COR-L47 (cell line): ENCODE data around the gene CASP3.
"Not testable (repeated sequence)": the region's sequence is repeated elsewhere in the genome, so short reads cannot be mapped to it uniquely, and the experiment has no call there.

Experiments
- DNase-seq: peaks from one replicate; lab custom pipeline; 2025; lab: John Stamatoyannopoulos, UW

Gene CASP3

DNA sequence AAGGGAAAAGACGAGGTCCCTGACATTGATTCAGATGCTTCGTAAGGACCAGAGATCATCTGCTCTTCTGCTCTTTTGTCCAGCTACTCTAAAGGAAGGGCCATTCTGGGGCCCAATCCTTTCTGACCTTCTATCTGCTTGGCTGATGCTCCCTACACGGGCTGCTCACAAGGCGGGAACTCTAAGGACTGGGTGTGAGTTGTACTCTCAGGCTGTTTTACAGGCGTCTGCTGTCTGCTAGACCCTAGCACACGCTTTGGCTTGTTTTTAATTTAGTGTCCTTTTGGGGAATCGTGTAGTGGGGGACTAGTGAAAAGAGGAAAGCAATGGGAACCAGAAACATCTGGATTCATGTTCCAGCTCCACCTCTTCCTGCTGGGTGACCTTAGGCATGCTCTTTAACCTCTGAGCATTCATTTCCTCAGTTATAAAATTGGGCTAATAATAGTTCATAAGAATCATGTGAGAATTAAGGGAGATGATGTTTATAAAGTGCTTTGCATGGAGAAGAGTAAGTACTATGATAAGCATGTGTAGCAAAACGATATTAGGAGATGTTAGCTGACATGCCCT, 53.1 kb downstream of the CASP3 start:
- DNase-seq = no peak

DNA sequence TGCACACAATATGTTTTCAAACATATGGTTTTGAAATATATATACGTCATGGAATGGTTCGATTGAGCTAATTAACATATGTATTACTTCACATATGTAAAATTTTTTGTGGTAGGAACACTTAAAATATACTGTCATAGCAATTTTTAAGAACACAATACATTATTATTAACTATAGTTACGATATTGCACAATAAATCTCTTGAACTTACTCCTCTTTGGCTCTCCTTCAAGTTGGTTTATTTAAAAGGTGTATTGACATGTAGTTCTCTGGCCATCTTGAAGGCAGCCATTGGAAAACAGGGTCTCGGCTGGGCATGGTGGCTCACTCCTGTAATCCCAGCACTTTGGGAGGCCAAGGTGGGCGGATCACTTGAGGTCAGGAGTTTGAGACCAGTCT, 53.8 kb downstream of the CASP3 start:
- no peak for DNase-seq

DNA sequence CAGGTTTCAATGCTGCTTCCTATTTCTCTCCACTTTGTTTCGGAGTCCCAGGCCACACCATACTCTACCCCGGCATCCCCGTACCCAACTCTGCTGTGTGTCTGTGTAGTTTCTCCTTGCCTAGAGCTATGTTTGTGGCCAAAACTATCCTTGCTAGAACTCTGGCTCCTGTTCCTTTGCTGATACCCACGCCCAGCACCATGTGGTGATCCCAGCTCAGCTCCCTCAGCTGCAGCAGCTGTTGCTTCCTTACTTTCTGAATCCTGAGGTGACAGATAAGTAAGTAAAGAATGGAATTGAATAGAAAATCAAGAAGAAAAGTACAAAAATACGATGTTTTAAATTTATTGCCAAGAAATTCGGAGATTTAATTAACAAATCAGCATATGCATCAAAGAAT, 55.8 kb downstream of the CASP3 start:
- no peak for DNase-seq

DNA sequence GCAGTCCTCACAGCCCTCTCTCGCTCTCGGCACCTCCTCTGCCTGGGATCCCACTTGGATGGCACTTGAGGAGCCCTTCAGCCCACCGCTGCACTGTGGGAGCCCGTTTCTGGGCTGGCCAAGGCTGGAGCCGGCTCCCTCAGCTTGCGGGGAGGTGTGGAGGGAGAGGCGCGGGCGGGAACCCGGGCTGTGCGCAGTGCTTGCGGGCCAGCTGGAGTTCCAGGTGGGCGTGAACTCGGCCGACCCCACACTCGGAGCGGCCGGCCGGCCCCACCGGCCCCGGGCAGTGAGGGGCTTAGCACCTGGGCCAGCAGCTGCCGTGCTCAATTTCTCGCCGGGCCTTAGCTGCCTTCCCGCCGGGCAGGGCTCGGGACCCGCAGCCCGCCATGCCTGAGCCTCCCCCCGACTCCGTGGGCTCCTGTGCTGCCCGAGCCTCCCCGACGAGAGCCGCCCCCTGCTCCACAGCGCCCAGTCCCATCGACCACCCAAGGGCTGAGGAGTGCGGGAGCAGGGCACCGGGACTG, 57.4 kb downstream of the CASP3 start:
- not testable (repeated sequence) for DNase-seq

DNA sequence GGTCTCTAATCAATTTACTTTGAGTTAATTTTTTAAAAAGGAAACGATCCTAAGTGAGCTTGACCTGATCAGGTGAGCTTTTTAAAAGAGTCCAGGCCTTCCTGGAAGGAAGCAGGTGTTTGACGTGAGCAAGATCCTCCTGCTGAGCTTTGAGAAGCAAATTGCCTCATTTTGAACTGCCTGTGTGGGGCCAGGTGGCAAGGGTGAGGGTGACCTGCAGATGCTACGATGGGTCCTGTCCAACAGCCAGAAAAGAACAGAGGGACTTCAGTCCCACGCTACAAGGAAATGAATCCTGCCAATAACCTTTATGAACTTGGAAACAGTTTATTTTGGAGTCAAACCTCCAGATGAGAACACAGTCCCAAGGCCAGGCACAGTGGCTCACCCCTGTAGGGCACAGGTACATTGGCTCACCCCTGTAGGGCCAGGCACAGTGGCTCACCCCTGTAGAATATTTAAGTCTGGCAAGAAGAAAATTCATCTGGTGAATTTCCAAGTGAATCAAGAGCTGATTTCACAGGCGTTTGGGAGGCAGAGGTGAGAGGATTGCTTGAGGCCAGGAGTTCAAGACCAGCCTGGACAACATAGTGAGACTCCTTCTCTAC, 58.1 kb downstream of the CASP3 start:
- DNase-seq = no peak

DNA sequence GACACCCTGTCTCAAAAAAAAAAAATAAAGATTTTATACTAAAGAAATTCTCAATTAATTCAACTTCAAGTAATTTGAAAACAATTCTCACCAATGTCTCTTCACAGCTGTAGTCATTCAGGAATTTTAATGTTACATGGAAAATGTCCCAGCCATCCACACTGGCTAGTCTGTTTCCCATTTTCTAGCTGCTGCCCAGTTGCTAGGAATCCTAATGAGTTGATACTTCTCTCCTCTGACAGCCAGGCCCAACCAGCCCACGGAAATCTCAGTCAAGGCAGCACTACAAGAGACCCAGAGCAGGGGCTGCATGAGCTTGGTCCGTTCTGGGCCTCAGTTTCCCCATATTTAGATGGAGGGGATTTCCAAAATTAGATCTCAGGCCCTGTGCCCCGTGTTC, 59.1 kb downstream of the CASP3 start:
- no peak for DNase-seq

DNA sequence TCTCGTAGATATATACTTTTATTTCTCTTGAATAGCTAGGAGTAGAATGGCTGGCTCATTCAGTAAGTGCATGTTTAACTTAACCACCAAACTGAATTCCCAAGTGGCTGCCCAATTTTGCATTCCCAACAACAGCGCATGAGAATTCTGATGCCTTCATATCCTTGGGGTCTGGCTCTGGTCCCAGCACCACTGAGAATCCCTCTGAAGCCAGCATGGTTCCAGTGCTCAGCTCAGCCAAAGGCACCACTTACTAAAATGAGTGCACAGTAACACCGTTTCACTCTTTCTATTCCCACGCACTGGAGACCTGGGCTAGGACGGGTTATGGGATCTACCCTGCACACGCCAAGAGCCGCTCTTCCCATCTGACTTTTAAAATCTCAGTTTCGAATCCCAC, 60.4 kb downstream of the CASP3 start:
- DNase-seq = no peak

DNA sequence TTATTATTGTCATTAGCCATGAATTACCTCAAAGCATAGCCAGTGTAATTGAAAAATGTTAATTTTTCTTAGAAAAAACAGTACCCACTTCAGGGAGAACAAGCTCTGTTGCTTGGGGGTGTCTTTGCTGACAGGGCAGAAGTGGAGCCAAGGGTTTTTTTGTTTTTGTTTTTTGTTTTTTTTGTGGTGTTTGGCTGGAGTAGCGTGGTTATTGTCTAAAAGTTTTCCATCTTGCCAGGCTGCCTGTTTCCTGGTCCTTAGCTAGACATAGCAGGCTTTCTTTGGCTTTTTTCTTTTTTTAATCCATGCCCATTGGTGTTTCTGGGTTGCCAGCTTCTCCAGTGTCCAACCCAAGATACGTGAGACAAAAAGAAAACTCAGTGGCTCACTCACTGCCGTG, 61.5 kb downstream of the CASP3 start:
- DNase-seq = no peak

DNA sequence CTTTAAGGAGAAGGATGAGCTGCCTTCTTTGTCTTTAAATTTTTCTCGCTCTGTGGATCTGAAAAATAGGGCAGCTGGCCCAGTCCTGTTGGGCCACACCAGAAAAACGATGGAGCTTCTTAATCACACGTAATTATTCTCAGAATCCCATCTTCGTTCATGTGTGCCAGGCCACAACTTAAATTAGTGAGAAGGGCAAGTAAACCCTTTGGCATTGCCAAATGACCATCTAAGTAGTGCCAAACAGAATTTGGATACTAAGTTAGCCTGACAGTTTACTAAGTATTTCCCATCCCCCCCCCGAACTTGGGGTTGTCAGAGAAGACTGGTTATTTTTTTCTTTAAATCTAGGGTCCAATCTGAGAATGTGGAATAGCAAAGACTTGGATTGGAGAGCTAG, 62.0 kb downstream of the CASP3 start:
- no peak for DNase-seq

DNA sequence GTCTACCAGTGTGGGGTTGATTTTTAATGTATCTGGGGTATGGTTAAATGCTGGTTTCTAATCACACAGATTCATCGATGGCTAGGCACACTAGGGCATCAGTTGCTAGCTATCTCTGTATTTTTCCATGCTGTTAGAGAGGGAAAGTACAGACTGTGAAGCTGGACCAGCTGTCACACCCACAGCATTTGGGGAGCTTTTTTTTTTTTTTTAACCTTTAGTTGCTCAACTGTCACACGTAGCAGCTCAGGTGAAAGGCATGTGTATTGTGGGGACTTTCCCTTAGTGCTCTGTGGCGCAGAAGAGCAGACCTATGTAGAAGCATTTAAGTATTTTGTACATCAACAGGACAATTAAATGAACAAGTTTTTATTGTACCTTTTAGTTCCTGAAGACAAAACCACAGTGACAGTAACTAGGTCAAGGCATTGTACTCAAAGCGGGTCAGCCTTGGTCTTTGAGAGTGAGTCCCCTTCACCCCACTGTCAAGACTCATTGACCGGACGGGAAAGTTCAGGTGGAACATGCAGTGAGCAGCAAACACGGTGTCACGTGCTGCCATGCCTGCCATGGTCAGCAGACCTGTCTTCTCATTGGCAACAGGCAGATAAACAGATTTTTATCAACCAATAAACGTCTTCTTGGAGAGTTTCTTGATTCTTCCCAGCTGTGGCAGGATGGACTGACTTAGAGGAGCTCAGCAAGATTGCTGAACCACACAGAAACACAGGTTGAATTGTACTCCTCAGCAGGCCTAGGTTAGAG, 65.3 kb downstream of the CASP3 start:
- DNase-seq = no peak
